ENCODE data around the gene PAH.

The PAH gene

GRCh38 chr12:102873077-102873476 is 44.0 kb downstream of the PAH start:
- H3K4me2 ChIP-seq (ENCODE audit: low read depth, low read length, poor library complexity, severe bottlenecking), result no peak overlapping the region
- no peaks in the 10 kb centered on the region for H3F3A ChIP-seq (ENCODE audit: low read depth)
- H3K9ac ChIP-seq (ENCODE audit: low read depth, low read length, poor library complexity, severe bottlenecking), result no peak overlapping the region
- H3K79me2 ChIP-seq (ENCODE audit: insufficient read depth, low read length), result no peaks in the 10 kb centered on the region
- H3K27me3 ChIP-seq (ENCODE audit: insufficient read depth, low read length, poor library complexity, severe bottlenecking), result no peaks in the 10 kb centered on the region
- no peaks in the 10 kb centered on the region for H3K9me3 ChIP-seq (ENCODE audit: insufficient read depth, low read depth, low read length)
- TF ChIP-seq EZH2phosphoT487 (IDR thresholded peaks at IDR 0.05; ENCODE audit: borderline replicate concordance) (no peak), CTCF (conservative IDR thresholded peaks at IDR 0.05; ENCODE audit: low read length) (no peak)
- H3K9me2 ChIP-seq (replicated peaks; ENCODE audit: low read depth, low read length), result no peaks in the 10 kb centered on the region
- no peak overlapping the region for H3K4me3 ChIP-seq (ENCODE audit: low read length, poor library complexity, severe bottlenecking)
- no peak overlapping the region for H2AFZ ChIP-seq (ENCODE audit: low read length)
- no peaks in the 10 kb centered on the region for H3K4me1 ChIP-seq (ENCODE audit: insufficient read depth, low read length, poor library complexity, severe bottlenecking)
- no peaks in the 10 kb centered on the region for H4K20me1 ChIP-seq (ENCODE audit: insufficient read depth, low read length, poor library complexity, severe bottlenecking)
- no peaks in the 10 kb centered on the region for H3K36me3 ChIP-seq (ENCODE audit: insufficient read depth, low read length)

- no peaks in the 10 kb centered on the region for H3F3A ChIP-seq (ENCODE audit: low read depth)
- H2AFZ ChIP-seq (ENCODE audit: low read length), result no peak overlapping the region
- H3K9me3 ChIP-seq (ENCODE audit: insufficient read depth, low read depth, low read length), result no peaks in the 10 kb centered on the region
- no peaks in the 10 kb centered on the region for H3K79me2 ChIP-seq (ENCODE audit: insufficient read depth, low read length)
- H3K4me2 ChIP-seq (ENCODE audit: low read depth, low read length, poor library complexity, severe bottlenecking), result no peak overlapping the region
- H3K9ac ChIP-seq (ENCODE audit: low read depth, low read length, poor library complexity, severe bottlenecking), result no peak overlapping the region
- TF ChIP-seq CTCF (conservative IDR thresholded peaks at IDR 0.05; ENCODE audit: low read length) (no peak), EZH2phosphoT487 (IDR thresholded peaks at IDR 0.05; ENCODE audit: borderline replicate concordance) (no peak)
- no peaks in the 10 kb centered on the region for H3K27me3 ChIP-seq (ENCODE audit: insufficient read depth, low read length, poor library complexity, severe bottlenecking)
- no peaks in the 10 kb centered on the region for H4K20me1 ChIP-seq (ENCODE audit: insufficient read depth, low read length, poor library complexity, severe bottlenecking)
- H3K36me3 ChIP-seq (ENCODE audit: insufficient read depth, low read length), result no peaks in the 10 kb centered on the region
- no peak overlapping the region for H3K4me3 ChIP-seq (ENCODE audit: low read length, poor library complexity, severe bottlenecking)
- H3K9me2 ChIP-seq (replicated peaks; ENCODE audit: low read depth, low read length), result no peaks in the 10 kb centered on the region
- no peaks in the 10 kb centered on the region for H3K4me1 ChIP-seq (ENCODE audit: insufficient read depth, low read length, poor library complexity, severe bottlenecking)
Observed at GRCh38 chr12:102871014-102871413, 46.0 kb downstream of the PAH start.

GRCh38 chr12:102869571-102869970 is 47.5 kb downstream of the PAH start:
- H3K9me2 ChIP-seq (replicated peaks; ENCODE audit: low read depth, low read length), result no peaks in the 10 kb centered on the region
- no peak overlapping the region for H3K4me3 ChIP-seq (ENCODE audit: low read length, poor library complexity, severe bottlenecking)
- no peaks in the 10 kb centered on the region for H3K4me1 ChIP-seq (ENCODE audit: insufficient read depth, low read length, poor library complexity, severe bottlenecking)
- H3F3A ChIP-seq (ENCODE audit: low read depth), result no peaks in the 10 kb centered on the region
- H3K27me3 ChIP-seq (ENCODE audit: insufficient read depth, low read length, poor library complexity, severe bottlenecking), result no peaks in the 10 kb centered on the region
- TF ChIP-seq EZH2phosphoT487 (IDR thresholded peaks at IDR 0.05; ENCODE audit: borderline replicate concordance) (no peak), CTCF (conservative IDR thresholded peaks at IDR 0.05; ENCODE audit: low read length) (no peak)
- no peaks in the 10 kb centered on the region for H3K79me2 ChIP-seq (ENCODE audit: insufficient read depth, low read length)
- no peaks in the 10 kb centered on the region for H3K36me3 ChIP-seq (ENCODE audit: insufficient read depth, low read length)
- H2AFZ ChIP-seq (ENCODE audit: low read length), result no peak overlapping the region
- H3K9ac ChIP-seq (ENCODE audit: low read depth, low read length, poor library complexity, severe bottlenecking), result no peak overlapping the region
- no peaks in the 10 kb centered on the region for H4K20me1 ChIP-seq (ENCODE audit: insufficient read depth, low read length, poor library complexity, severe bottlenecking)
- no peak overlapping the region for H3K4me2 ChIP-seq (ENCODE audit: low read depth, low read length, poor library complexity, severe bottlenecking)
- no peaks in the 10 kb centered on the region for H3K9me3 ChIP-seq (ENCODE audit: insufficient read depth, low read depth, low read length)

Measured in Loucy (cell line).